AG04450 (cell line): ENCODE results near the gene PDZRN3. TPM values are rescaled to one million over a fixed set of nuclear protein-coding genes. Genes with fewer than 3 reads are reported as not detected.

Experiments used
- CTCF ChIA-PET: fragments of 300-600, 350-600 bp; formaldehyde crosslinking; extraction: SDS; loops from one replicate; lab custom pipeline; 2022; ENCODE audit warnings: antibody characterized with exemption, inconsistent platforms; lab: Charles Lee
- POLR2A ChIA-PET: fragments of 350-600 bp; formaldehyde crosslinking; extraction: SDS; loops from one replicate; lab custom pipeline; 2021; ENCODE audit warnings: antibody characterized with exemption, inconsistent platforms; lab: Yijun Ruan, JAX
- DNase-seq: peaks from one replicate; pipeline ENCODE4 v3.0.0-alpha.2; 2011; ENCODE audit warnings: low read depth, low spot score
- H3K27ac ChIP-seq: one replicate; pipeline ENCODE4 v1.5.1; 2012; ENCODE audit warnings: low read depth, low read length, control low read depth
- H3K27me3 ChIP-seq: one replicate; pipeline ENCODE4 v1.6.0; 2012; ENCODE audit warnings: low read length; ENCODE audit not compliant: control insufficient read depth, insufficient read depth
- H3K4me3 ChIP-seq: 2 replicates; pipeline ENCODE4 v1.5.1; 2011; ENCODE audit warnings: mild to moderate bottlenecking, low read depth, low read length, control low read depth
- H3K9me3 ChIP-seq: 2 replicates; pipeline ENCODE4 v1.5.1; 2012; ENCODE audit warnings: low read length; ENCODE audit not compliant: control insufficient read depth, insufficient read depth
- polyA plus RNA-seq: library from polyadenylated mRNA; depleted of rRNA; stranded (reverse); fragments of >200 nt; gene quantifications from 2 replicates; pipeline ENCODE4 v1.2.3, GENCODE V29; 2011
- TF ChIP-seq, protein P1 (sequence below): IDR thresholded peaks from 2 replicates; pipeline ENCODE4 v1.5.1; 2011; ENCODE audit warnings: low read depth, low read length, control low read depth, inconsistent platforms

PDZRN3 gene
- polyA plus RNA-seq, 1 experiment, result 14.7 TPM

DNA sequence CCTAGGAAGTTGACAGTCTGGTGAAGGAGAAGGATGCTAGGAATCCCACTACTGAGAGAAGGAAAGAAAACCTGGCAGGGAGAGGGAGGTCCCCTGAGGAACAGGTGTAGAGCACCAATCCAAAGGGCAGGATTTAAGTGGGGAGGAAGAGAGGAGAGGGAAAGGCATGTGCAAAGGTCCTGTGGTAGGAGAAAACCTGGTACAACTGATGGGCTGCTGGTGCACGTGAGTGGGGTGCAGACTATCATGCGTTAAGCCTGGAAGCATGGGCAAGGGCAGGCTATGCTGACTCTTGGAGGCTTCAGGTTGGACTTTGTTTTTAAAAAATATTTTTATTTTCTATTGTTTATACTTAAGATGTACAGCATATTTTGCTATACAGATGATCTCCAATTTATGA is 209.6 kb downstream of the PDZRN3 start:
- POLR2A ChIA-PET, result no interaction called here
- H3K27ac ChIP-seq, result no peak overlapping the region
- H3K4me3 ChIP-seq, result no peak overlapping the region
- H3K27me3 ChIP-seq, result no peaks in the 10 kb centered on the region
- no peak for DNase-seq
- no peaks in the 10 kb centered on the region for H3K9me3 ChIP-seq
- CTCF ChIA-PET, result no interaction called here
- TF ChIP-seq, protein P1, sequence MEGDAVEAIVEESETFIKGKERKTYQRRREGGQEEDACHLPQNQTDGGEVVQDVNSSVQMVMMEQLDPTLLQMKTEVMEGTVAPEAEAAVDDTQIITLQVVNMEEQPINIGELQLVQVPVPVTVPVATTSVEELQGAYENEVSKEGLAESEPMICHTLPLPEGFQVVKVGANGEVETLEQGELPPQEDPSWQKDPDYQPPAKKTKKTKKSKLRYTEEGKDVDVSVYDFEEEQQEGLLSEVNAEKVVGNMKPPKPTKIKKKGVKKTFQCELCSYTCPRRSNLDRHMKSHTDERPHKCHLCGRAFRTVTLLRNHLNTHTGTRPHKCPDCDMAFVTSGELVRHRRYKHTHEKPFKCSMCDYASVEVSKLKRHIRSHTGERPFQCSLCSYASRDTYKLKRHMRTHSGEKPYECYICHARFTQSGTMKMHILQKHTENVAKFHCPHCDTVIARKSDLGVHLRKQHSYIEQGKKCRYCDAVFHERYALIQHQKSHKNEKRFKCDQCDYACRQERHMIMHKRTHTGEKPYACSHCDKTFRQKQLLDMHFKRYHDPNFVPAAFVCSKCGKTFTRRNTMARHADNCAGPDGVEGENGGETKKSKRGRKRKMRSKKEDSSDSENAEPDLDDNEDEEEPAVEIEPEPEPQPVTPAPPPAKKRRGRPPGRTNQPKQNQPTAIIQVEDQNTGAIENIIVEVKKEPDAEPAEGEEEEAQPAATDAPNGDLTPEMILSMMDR, result no peak

DNA sequence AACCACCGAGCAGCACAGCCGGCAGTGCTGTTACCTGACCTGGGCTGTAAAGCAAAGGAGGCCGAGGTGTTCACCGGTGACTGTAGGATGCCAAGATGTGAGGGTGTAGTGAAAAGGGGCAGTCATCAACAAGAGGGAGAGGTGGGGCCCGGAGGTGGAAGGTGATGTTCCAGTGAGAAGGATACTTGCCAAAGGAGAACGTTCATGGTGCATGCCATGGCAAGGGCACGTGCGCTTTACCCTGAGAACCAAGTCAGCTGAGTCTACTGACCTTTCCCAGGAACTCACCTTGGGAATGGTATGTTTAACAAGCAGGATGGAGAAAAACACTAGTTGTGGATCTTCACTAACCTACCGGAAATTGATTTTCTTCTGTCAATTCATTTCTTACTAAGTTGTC is 211.1 kb downstream of the PDZRN3 start:
- POLR2A ChIA-PET, result no interaction called here
- Histone ChIP-seq H3K27me3 (no peaks in the 10 kb centered on the region), H3K9me3 (no peaks in the 10 kb centered on the region), H3K4me3 (no peak overlapping the region), H3K27ac (no peak overlapping the region)
- CTCF ChIA-PET, result interaction anchor here (0.6 kb wide), 1 partner anchor 233 kb away, joined by 3 read pairs; no protein-coding TSS in a partner anchor
- TF ChIP-seq, protein P1, result no peak
- DNase-seq, result no peak

- Histone ChIP-seq H3K9me3 (no peaks in the 10 kb centered on the region), H3K27ac (no peak overlapping the region), H3K4me3 (no peak overlapping the region), H3K27me3 (no peaks in the 10 kb centered on the region)
- ChIA-PET CTCF (no interaction called here), POLR2A (no interaction called here)
- no peak for DNase-seq
- TF ChIP-seq, protein P1, result no peak
Measured at GRCh38 chr3:73411993-73412392, 212.7 kb downstream of the PDZRN3 start.

GRCh38 chr3:73411545-73411944 is 213.2 kb downstream of the PDZRN3 start:
- TF ChIP-seq, protein P1, result no peak
- H3K9me3 ChIP-seq, result no peaks in the 10 kb centered on the region
- CTCF ChIA-PET, result interaction anchor here (0.7 kb wide), 1 partner anchor 21 kb away, joined by 3 read pairs; no protein-coding TSS in a partner anchor
- H3K27ac ChIP-seq, result no peak overlapping the region
- no peak overlapping the region for H3K4me3 ChIP-seq
- DNase-seq, result no peak
- H3K27me3 ChIP-seq, result no peaks in the 10 kb centered on the region
- POLR2A ChIA-PET, result no interaction called here

DNA sequence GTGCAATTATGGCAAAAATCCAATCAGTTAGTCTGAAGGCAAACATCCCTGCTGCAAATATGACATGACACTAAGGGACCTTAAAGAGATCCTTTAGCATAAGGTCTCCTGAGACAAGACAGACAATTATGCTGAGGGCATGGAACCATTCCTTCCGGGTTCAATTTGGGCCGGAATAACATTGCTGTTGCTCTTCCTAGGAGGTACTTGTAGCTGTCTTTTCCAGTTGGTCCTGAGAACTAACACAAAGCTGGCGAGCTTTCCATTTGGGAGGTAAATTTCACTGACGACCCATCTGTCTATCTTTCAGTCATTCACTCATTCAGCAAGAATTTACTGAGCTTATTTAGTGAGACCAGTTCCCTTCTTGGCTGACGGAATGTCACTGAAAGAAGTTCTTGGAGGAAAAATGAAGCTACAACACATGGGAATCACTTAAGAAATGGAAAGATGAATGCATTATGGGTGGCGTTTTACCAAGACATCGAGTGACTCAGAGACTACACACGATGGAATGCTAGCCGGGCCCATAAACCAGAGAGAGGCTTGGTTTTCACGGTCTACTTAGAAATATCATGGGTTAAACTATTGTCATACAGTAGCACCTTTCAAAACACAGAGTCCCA is 215.5 kb downstream of the PDZRN3 start:
- Histone ChIP-seq H3K27ac (no peak overlapping the region), H3K4me3 (no peak overlapping the region), H3K9me3 (no peaks in the 10 kb centered on the region), H3K27me3 (no peaks in the 10 kb centered on the region)
- no peak for DNase-seq
- POLR2A ChIA-PET, result interaction anchor here (1.2 kb wide), 1 partner anchor 10 kb away, joined by 4 read pairs; no protein-coding TSS in a partner anchor
- CTCF ChIA-PET, result interaction anchor here (1.1 to 2.1 kb wide), 4 partner anchors 10 to 308 kb away, joined by 3 to 6 read pairs (median 4); no protein-coding TSS in a partner anchor
- TF ChIP-seq, protein P1, result no peak
